Measurements from ENCODE around the gene PPP1R3D.

PPP1R3D gene

DNA sequence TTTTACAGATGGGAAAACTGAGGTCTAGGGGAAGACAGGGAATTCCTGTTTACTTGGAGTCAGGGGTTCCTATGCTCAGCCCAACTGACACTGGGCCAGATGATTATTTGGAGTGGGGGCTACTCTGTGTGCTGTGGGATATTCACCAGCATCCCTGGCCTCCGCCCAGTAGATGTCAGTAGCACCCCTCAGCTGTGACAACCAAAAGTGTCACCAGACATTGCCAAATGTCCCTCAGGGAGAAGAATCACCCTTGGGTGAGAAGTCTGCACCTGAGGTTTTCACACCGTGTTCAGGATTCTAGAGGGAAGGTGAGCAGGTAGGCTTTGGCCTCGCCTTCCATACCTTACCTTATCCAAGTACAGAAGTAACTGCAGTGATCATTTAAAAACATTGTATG lies 45.8 kb upstream of the PPP1R3D start:
- Histone ChIP-seq H3K9me2 (replicated peaks; ENCODE audit: control insufficient read depth, low read length) (no peaks in the 10 kb centered on the region), H4K20me1 (ENCODE audit: control insufficient read depth, insufficient read depth, low read depth, low read length) (no peaks in the 10 kb centered on the region), H3F3A (ENCODE audit: control insufficient read depth, insufficient read depth) (no peaks in the 10 kb centered on the region), H3K4me2 (ENCODE audit: low read length) (no peak overlapping the region), H3K27me3 (ENCODE audit: control insufficient read depth, low read length) (no peaks in the 10 kb centered on the region), H3K79me2 (ENCODE audit: control insufficient read depth, low read length) (no peaks in the 10 kb centered on the region), H3K9me3 (ENCODE audit: control insufficient read depth, insufficient read depth, low read length) (no peaks in the 10 kb centered on the region), H3K4me3 (ENCODE audit: low read length) (no peak overlapping the region), H3K36me3 (ENCODE audit: control insufficient read depth, low read length) (no peaks in the 10 kb centered on the region), H3K27ac (ENCODE audit: low read depth, low read length) (no peak overlapping the region), H3K4me1 (ENCODE audit: control insufficient read depth, low read length) (no peaks in the 10 kb centered on the region)
- TF ChIP-seq, protein P1, sequence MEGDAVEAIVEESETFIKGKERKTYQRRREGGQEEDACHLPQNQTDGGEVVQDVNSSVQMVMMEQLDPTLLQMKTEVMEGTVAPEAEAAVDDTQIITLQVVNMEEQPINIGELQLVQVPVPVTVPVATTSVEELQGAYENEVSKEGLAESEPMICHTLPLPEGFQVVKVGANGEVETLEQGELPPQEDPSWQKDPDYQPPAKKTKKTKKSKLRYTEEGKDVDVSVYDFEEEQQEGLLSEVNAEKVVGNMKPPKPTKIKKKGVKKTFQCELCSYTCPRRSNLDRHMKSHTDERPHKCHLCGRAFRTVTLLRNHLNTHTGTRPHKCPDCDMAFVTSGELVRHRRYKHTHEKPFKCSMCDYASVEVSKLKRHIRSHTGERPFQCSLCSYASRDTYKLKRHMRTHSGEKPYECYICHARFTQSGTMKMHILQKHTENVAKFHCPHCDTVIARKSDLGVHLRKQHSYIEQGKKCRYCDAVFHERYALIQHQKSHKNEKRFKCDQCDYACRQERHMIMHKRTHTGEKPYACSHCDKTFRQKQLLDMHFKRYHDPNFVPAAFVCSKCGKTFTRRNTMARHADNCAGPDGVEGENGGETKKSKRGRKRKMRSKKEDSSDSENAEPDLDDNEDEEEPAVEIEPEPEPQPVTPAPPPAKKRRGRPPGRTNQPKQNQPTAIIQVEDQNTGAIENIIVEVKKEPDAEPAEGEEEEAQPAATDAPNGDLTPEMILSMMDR (IDR thresholded peaks at IDR 0.05; ENCODE audit: low read depth, low read length, poor library complexity, severe bottlenecking): peak; percentile 22
- no peak for TF ChIP-seq EZH2phosphoT487 (IDR thresholded peaks at IDR 0.05; ENCODE audit: borderline replicate concordance, low read length)

DNA sequence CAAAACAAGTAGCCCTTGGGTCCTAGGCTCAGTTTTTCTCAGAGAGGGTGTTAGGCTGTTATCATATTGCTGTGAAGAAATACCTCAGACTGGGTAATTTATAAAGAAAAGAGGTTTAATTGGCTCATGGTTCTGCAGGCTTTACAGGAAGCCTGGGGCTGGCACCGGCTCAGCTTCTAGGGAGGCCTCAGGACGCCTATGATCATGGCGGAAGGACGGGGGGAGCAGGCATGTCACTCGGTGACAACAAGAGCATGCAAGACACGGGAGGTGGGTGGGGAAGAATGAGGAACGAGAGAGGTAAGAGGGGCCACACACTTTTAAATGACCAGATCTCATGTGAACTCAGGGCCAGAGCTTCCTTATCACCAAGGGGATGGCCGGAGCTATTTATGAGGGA lies 45.1 kb upstream of the PPP1R3D start:
- Histone ChIP-seq H3K27ac (ENCODE audit: low read depth, low read length) (no peak overlapping the region), H4K20me1 (ENCODE audit: control insufficient read depth, insufficient read depth, low read depth, low read length) (no peaks in the 10 kb centered on the region), H3K4me1 (ENCODE audit: control insufficient read depth, low read length) (no peaks in the 10 kb centered on the region), H3K79me2 (ENCODE audit: control insufficient read depth, low read length) (no peaks in the 10 kb centered on the region), H3K4me2 (ENCODE audit: low read length) (no peak overlapping the region), H3K9me2 (replicated peaks; ENCODE audit: control insufficient read depth, low read length) (no peaks in the 10 kb centered on the region), H3K4me3 (ENCODE audit: low read length) (no peak overlapping the region), H3K27me3 (ENCODE audit: control insufficient read depth, low read length) (no peaks in the 10 kb centered on the region), H3K9me3 (ENCODE audit: control insufficient read depth, insufficient read depth, low read length) (no peaks in the 10 kb centered on the region), H3K36me3 (ENCODE audit: control insufficient read depth, low read length) (no peaks in the 10 kb centered on the region), H3F3A (ENCODE audit: control insufficient read depth, insufficient read depth) (no peaks in the 10 kb centered on the region)
- TF ChIP-seq EZH2phosphoT487 (IDR thresholded peaks at IDR 0.05; ENCODE audit: borderline replicate concordance, low read length): no peak
- TF ChIP-seq, protein P1 (IDR thresholded peaks at IDR 0.05; ENCODE audit: low read depth, low read length, poor library complexity, severe bottlenecking): no peak

DNA sequence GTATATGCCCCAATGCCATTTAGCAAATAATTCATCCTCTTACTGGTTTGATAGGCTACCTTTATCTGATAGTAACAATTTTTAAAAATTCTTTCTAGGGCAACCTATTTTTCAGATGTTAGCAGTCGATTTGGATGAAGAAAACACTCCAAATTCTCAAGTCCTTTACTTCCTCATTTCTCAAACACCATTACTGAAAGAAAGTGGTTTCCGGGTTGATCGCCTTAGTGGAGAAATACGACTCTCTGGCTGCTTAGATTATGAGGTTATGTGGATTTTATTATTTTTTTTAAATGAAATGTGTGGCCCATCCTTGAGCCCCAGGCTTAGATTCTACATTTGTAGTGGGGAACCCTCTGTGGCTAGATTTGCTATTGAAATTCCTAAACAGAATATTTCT lies 44.4 kb upstream of the PPP1R3D start:
- Histone ChIP-seq H3K79me2 (ENCODE audit: control insufficient read depth, low read length) (no peaks in the 10 kb centered on the region), H3K4me1 (ENCODE audit: control insufficient read depth, low read length) (no peaks in the 10 kb centered on the region), H3K4me3 (ENCODE audit: low read length) (no peak overlapping the region), H3K4me2 (ENCODE audit: low read length) (no peak overlapping the region), H3K9me3 (ENCODE audit: control insufficient read depth, insufficient read depth, low read length) (no peaks in the 10 kb centered on the region), H3K27ac (ENCODE audit: low read depth, low read length) (no peak overlapping the region), H3F3A (ENCODE audit: control insufficient read depth, insufficient read depth) (no peaks in the 10 kb centered on the region), H3K27me3 (ENCODE audit: control insufficient read depth, low read length) (no peaks in the 10 kb centered on the region), H3K36me3 (ENCODE audit: control insufficient read depth, low read length) (no peaks in the 10 kb centered on the region), H4K20me1 (ENCODE audit: control insufficient read depth, insufficient read depth, low read depth, low read length) (no peaks in the 10 kb centered on the region), H3K9me2 (replicated peaks; ENCODE audit: control insufficient read depth, low read length) (no peaks in the 10 kb centered on the region)
- TF ChIP-seq, protein P1 (IDR thresholded peaks at IDR 0.05; ENCODE audit: low read depth, low read length, poor library complexity, severe bottlenecking): no peak
- TF ChIP-seq EZH2phosphoT487 (IDR thresholded peaks at IDR 0.05; ENCODE audit: borderline replicate concordance, low read length): no peak

DNA sequence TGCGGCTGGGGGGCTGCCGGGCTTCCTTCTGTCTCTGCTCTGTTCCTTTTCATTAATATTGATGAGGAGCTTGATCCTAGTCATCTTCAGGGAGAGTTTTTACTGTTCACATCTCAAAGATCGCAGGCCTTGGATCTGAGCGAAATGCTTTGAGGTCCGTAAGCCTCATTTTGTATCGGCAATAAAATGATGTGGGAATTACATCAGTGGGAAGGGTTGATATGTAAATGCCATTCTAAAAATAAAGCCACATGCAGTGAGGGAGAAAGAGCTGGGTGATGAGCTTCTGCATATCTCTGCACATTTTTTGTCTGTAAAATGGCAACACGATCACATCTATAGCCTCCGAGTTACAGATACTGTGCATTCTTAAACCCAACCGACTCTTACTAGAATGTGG lies 43.0 kb upstream of the PPP1R3D start:
- Histone ChIP-seq H4K20me1 (ENCODE audit: control insufficient read depth, insufficient read depth, low read depth, low read length) (no peaks in the 10 kb centered on the region), H3K9me3 (ENCODE audit: control insufficient read depth, insufficient read depth, low read length) (no peaks in the 10 kb centered on the region), H3K4me2 (ENCODE audit: low read length) (no peak overlapping the region), H3K27ac (ENCODE audit: low read depth, low read length) (no peak overlapping the region), H3K4me3 (ENCODE audit: low read length) (no peak overlapping the region), H3F3A (ENCODE audit: control insufficient read depth, insufficient read depth) (no peaks in the 10 kb centered on the region), H3K9me2 (replicated peaks; ENCODE audit: control insufficient read depth, low read length) (no peaks in the 10 kb centered on the region), H3K4me1 (ENCODE audit: control insufficient read depth, low read length) (no peaks in the 10 kb centered on the region), H3K79me2 (ENCODE audit: control insufficient read depth, low read length) (no peaks in the 10 kb centered on the region), H3K27me3 (ENCODE audit: control insufficient read depth, low read length) (no peaks in the 10 kb centered on the region), H3K36me3 (ENCODE audit: control insufficient read depth, low read length) (no peaks in the 10 kb centered on the region)
- TF ChIP-seq EZH2phosphoT487 (IDR thresholded peaks at IDR 0.05; ENCODE audit: borderline replicate concordance, low read length): no peak
- TF ChIP-seq, protein P1 (IDR thresholded peaks at IDR 0.05; ENCODE audit: low read depth, low read length, poor library complexity, severe bottlenecking): no peak
